GM21390 (cell line): ENCODE data around the gene KLK7.
"Not testable (repeated sequence)": the region's sequence is repeated elsewhere in the genome, so short reads cannot be mapped to it uniquely, and the experiment has no call there.

Source experiments
- ATAC-seq: cut with Tn5 transposase; IDR thresholded peaks from one replicate; pipeline ENCODE4 v1.9.1; 2021; ENCODE audit not compliant: unreplicated experiment

Gene KLK7

GRCh38 chr19:50978772-50979390 is 4.8 kb downstream of the KLK7 start:
- no peak for ATAC-seq

GRCh38 chr19:50977626-50978025 is 6.1 kb downstream of the KLK7 start:
- ATAC-seq: no peak

- ATAC-seq: no peak
Measured at GRCh38 chr19:50975766-50976165, 8.0 kb downstream of the KLK7 start.

- no peak for ATAC-seq
Measured at GRCh38 chr19:50974702-50975556, 8.8 kb downstream of the KLK7 start.

GRCh38 chr19:50972795-50973376 is 10.8 kb downstream of the KLK7 start:
- no peak for ATAC-seq

GRCh38 chr19:50969810-50970209 is 13.9 kb downstream of the KLK7 start:
- not testable (repeated sequence) for ATAC-seq

- no peak for ATAC-seq
Measured at GRCh38 chr19:50969413-50969760, 14.3 kb downstream of the KLK7 start, which contains the start of gene KLK6. Gene KLK6 (minus strand): TSS chr19:50969591. CDS start chr19:50968104, 1,487 bp downstream.

GRCh38 chr19:50968716-50969412 is 14.9 kb downstream of the KLK7 start:
- no peak for ATAC-seq

- ATAC-seq: no peak
Measured at GRCh38 chr19:50967929-50968715, 15.6 kb downstream of the KLK7 start.

GRCh38 chr19:50964266-50964665 is 19.5 kb downstream of the KLK7 start:
- no peak for ATAC-seq

- ATAC-seq: no peak
Measured at GRCh38 chr19:50963381-50963780, 20.3 kb downstream of the KLK7 start.

- no peak for ATAC-seq
Measured at GRCh38 chr19:50962245-50962644, 21.5 kb downstream of the KLK7 start.

- no peak for ATAC-seq
Measured at GRCh38 chr19:50959731-50960500, 23.8 kb downstream of the KLK7 start.

- no peak for ATAC-seq
Measured at GRCh38 chr19:50957587-50957986, 26.1 kb downstream of the KLK7 start.

- no peak for ATAC-seq
Measured at GRCh38 chr19:50952910-50953309, 30.8 kb downstream of the KLK7 start, which contains the start of gene KLK5. Gene KLK5 (minus strand): TSS chr19:50953038. CDS start chr19:50952657, 381 bp downstream.

GRCh38 chr19:50949861-50950260 is 33.9 kb downstream of the KLK7 start:
- no peak for ATAC-seq

- no peak for ATAC-seq
Measured at GRCh38 chr19:50947123-50947522, 36.6 kb downstream of the KLK7 start.

- no peak for ATAC-seq
Measured at GRCh38 chr19:50944795-50945194, 38.9 kb downstream of the KLK7 start.

GRCh38 chr19:50943074-50943828 is 40.5 kb downstream of the KLK7 start:
- no peak for ATAC-seq
